HG03064 (cell line): ENCODE results near the gene RNF207.
"Not testable (repeated sequence)": the region's sequence is repeated elsewhere in the genome, so short reads cannot be mapped to it uniquely, and the experiment has no call there.

Source experiments
- ATAC-seq: cut with Tn5 transposase; IDR thresholded peaks from one replicate; pipeline ENCODE4 v1.9.1; 2021; ENCODE audit warnings: low read depth; ENCODE audit not compliant: unreplicated experiment

RNF207 gene

DNA sequence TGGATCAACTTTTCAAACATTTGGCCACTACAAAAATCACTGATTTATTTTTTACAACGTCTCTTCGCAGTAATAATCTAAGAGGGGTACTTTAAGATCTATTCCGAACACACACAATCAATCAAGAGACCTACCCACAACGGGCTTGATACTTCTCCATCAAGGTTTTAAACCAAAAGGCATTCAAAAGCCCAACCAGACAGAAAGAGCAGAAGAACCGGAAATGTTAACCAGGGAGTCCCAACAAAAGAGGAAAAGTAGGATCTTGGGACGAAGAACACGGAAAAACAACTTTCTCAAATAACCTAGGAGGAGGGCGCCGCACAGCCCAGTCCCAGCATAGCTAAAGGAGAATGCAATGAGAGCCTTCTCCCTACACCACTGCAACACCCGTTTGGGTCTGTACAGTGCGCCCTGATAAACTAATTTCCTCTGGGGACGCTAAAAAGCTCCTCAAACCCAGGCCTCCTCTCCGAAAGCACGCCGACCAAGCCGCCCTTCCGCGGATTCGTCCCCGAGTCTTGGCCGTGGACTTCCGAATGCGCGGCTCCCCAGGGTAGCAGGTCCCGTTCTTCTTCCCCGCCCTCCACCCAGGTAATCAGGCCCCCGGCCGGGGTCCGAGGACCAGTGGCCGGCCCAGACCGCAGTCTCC is 7.1 kb upstream of the RNF207 start:
- ATAC-seq: peak; percentile 24

DNA sequence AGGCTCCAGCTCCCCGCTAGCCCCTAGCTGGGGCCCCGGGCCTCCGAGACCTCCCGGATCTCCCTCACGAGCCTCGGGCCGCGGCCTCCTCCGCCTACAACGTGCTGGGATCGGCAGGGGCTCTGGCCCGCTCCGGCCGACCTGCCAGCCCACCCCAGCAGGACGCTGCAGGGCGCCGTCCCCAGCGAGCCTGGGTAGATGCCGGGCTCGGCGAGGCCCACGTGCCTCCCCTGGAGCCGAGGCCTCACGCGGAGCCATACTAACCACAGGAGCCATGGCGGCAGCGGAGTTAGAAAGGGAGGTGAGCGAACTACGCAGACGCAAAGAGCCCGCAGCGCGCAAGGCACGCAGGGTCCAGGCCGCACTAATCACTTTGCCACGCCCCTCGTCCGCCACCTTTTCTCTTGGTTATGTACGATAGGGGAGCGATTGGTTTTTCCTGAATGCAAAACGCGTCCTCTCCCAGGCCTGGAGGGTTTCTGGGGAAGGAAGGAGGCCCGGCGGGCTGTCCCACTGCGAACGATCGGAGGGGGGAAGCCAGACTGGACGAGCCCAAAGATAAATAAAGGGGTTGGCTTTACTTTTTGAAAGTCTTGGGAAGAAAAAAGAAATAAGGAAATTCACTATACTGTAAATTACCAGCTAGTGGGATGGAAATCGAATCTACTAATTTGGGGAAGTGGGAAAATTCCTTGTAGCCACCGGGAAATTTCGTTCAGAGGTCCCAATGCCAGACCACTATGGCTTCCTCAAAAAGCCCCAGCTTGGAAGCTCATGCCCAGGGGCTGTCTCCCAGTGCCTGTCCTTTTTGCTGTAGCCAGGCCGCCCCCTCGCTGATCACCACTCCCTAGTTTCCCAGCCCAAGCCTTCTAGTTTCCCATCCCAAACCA is 6.4 kb upstream of the RNF207 start, which contains the start of gene RPL22:
Gene RPL22, minus strand, starts transcription at position 298 of the 890 bp plus-strand sequence. Its CDS starts 22 bp downstream, at position 276.
- ATAC-seq: peak; percentile 93

DNA sequence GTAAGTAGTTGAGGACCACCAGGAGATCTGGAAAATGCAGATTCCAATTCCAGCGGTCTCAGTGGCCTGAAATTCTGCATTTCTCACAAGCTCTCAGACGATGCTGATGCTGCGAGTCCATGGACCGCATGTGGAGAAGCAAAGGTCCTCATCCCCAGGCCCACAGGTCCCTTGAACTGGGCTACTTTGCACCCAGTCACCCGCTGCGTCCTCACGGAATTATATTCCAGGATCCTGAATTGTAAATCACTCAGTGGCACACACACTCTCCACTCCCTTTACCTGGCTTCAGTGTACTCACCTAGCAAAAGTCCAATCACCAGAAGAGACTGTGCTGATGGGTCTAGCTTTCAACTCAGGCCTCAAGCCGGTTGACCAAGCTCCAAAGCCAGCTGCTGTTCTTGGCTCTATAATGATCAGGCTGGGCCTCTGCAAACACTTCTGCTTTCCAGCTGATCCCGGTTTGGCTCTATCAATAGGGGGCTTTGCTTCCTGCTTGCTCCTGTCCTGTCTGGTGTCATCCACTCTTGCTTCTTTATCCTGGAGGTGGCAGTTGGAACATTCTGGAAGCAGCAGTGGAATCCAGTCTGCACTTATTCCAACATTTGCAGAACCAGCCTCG is 5.6 kb upstream of the RNF207 start:
- ATAC-seq: no peak

DNA sequence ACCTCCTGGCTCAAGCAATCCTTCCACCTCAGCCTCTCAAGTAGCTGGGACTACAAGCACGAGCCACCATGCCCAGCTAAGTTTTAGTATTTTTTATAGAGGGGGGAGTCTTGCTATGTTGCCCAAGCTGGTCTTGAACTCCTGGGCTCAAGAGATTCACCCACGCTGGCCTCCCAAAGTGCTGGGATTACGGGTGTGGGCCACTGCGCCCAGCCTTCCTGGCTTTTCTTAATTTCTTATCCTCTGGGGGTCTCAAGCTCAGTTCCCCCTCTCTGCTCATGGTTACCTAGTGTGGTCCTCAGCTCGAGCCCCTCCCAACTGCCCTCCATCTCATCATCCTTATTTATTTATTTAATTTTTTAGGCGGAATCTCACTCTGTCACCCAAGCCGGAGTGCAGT is 3.7 kb upstream of the RNF207 start:
- no peak for ATAC-seq

DNA sequence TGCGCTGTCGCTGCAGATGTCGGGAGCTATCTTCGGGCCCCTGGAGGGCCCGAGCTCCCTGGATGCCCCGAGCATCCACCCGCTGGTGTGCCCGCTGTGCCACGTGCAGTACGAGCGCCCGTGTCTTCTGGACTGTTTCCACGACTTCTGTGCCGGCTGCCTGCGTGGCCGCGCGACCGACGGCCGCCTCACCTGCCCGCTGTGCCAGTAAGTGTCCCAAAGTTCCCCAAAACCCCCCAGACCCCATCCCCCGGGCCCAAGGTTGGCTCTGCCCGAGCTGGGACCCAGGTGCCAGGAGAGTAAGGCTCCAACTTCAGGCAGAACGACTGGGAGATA is 569 bp downstream of the RNF207 start:
- ATAC-seq: no peak

- no peak for ATAC-seq
Measured at GRCh38 chr1:6207075-6207885, 1.4 kb downstream of the RNF207 start.

DNA sequence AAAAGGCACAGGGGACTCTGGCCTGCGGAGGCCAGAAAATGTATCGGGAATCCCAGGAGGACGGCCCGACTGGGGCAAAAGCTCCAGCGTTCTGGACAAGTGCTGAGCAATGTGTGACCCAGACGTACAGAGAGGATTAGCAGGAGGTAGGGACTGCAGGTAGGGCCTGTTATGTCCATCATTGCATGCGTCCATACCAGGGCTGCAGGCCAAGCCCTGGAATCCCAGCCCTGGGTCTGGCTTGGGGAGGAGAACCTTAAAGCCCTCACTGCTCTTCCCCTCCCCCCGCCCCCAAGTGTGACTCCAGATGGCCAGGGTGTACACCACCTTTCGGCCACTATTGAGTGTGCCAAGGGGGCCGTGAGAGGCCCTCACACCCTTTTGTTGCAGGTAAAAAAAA is 2.0 kb downstream of the RNF207 start:
- no peak for ATAC-seq

DNA sequence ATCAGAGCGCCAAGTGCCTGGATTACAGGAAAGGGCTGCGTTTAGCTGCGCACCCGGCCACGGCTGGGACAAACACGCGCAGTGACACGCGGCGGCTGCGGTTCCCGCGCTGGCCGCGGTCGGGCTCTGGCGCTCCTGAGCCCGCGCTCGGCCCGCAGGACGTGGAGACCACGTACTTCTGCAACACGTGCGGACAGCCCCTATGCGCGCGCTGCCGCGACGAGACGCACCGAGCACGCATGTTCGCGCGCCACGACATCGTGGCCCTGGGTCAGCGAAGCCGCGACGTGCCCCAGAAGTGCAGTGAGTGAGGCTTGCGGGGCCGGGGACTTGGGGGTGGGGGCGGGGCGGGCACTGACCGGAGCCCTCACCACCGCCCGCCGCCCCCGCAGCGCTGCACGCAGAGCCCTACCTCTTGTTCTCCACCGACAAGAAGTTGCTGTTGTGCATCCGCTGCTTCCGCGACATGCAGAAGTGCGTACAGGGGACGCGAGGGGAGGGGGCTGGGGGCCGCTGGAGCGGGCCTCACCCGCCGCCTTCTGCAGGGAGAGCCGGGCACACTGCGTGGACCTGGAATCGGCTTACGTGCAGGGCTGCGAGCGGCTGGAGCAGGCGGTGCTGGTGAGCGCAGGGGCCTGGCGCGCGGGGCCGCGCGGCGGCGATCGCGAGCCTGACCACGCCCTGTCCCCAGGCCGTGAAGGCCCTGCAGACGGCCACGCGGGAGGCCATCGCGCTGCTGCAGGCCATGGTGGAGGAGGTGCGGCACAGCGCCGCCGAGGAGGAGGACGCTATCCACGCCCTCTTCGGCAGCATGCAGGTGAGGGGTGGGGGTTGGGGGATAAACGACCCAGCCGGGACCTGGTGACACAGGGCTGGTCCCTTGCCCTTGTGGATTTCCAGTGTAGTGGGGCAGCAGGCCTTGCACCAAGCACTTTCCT is 3.1 kb downstream of the RNF207 start:
- no peak for ATAC-seq

- no peak for ATAC-seq
Measured at GRCh38 chr1:6209661-6210580, 4.0 kb downstream of the RNF207 start.

DNA sequence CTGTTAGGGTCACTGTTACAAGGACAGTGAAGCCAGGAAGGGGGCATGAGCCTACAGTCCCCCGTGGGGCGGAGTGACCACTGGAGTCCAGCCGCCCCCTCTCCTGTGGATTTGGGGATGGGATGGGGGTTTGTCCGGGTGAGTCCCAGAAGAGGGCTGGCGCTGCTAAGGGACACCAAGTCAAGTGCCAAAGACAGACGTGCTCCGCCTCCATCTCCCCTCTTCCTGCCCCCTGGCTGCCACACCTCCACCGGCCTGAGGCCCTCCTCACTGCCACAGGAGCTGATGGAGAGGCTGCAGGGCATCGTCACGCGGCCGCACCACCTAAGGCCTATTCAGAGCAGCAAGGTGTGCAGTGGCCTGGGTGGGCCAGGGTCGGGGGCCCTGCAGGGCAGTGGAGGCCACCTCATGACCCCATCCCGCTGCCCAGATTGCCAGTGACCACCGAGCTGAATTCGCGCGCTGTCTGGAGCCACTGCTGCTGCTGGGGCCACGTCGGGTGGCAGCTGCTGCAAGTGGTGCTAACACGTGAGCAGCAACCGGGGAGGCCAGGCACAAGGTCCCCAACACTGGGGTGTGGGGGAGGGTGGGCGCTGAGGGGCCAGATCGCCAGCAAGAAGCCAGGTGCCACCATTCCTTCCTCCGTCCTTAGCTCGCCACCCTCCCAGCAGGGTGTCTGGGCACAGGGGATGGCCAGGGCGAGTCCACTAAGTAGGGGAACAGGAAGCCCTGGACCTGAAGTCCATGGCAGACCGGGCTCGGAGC is 4.9 kb downstream of the RNF207 start:
- no peak for ATAC-seq

- no peak for ATAC-seq
Measured at GRCh38 chr1:6211731-6212130, 5.8 kb downstream of the RNF207 start.

DNA sequence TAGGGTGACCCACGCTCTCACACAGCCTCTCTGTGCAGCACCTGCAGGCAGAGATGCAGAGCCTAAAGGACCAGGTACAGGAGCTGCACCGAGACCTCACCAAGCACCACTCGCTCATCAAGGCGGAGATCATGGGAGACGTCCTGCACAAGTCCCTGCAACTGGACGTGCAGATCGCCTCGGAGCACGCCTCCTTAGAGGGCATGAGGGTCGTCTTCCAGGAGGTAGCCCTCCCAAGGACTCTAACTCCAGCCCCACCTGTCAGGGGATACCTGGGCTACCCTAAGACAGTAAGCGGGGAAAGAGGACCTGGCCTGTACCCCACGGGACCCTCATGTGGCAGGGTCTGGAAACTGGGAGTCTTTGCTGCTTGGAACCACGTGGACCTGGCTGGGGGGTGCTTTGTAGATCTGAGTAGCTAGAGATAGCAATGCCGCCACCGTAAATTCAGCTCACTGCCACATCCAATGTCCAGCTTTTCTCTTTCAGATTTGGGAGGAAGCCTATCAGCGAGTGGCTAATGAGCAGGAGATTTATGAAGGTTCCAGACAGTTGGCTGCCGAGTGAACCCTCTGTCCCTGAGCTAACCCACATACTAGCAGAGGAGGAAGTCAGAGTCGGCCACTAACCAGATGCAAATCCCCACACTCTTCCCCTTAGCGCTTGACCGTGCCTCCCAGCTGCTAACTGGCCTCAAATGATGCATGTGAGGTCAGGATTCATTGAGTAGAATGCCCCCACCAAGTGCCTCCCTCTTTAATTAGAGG is 6.5 kb downstream of the RNF207 start:
- ATAC-seq: no peak

GRCh38 chr1:6218375-6219164 is 12.7 kb downstream of the RNF207 start:
- no peak for ATAC-seq

- ATAC-seq: not testable (repeated sequence)
Measured at GRCh38 chr1:6219641-6220040, 13.7 kb downstream of the RNF207 start.

GRCh38 chr1:6220236-6220635 is 14.3 kb downstream of the RNF207 start:
- ATAC-seq: no peak

DNA sequence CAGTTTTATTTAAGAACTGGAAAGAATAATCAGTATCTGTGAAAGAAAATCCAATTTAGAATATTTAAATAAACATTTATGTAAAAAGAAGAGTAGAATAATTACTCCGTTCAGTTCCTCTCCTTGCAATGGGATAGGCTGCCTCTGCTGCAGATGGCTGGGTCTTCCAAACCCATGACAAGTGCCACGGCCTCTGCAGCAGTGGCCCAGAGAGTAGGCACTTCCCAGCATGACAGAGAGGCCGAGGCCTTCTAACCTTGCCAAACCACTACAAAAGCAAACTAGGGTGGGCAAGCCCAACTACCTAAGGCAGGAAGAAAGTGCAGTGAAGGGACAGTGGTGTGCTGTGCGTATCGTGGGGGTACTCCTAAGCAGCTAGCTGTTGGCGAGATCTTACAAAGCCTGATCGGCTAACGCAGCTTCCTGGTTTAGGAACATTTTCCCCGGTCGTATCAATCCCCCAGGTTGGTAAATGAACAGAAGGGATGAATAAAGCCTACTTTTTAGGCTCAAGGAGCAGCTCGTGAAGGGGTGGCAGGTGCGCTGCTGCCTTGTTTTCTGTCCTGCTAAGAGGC is 15.4 kb downstream of the RNF207 start:
- ATAC-seq: no peak
